SJCRH30 (cell line): ENCODE results near the gene NFS1. TPM values are rescaled to one million over a fixed set of nuclear protein-coding genes. Genes with fewer than 3 reads are reported as not detected.

Source experiments
- total RNA-seq: library from RNA; depleted of rRNA; stranded (reverse); fragments of >200 nt; shearing (Covaris generic); gene quantifications from 2 replicates; pipeline ENCODE4 v1.2.3, GENCODE V29; 2014; rRNA removed

The NFS1 gene
- total RNA-seq, 1 experiment from 2014 or later = 27.6 TPM

Other genes starting within 250 kb of the NFS1 start
- 37.3 and 39.9 TPM in 2 replicates for gene CEP250, start 243.8 kb downstream of the NFS1 start, total RNA-seq
- gene C20orf173, start 169.7 kb downstream of the NFS1 start, total RNA-seq = not detected in 2 replicates
- 244 and 261 TPM in 2 replicates for gene ERGIC3, start 157.3 kb downstream of the NFS1 start, total RNA-seq
- gene SPAG4, start 83.5 kb downstream of the NFS1 start, total RNA-seq = 3.5 and 4.3 TPM in 2 replicates
- 276 and 297 TPM in 2 replicates for gene CPNE1, start 34.5 kb downstream of the NFS1 start, total RNA-seq
- gene RBM12, start 34.5 kb downstream of the NFS1 start, total RNA-seq = 137 and 142 TPM in 2 replicates
- gene ROMO1, start 53 bp upstream of the NFS1 start, total RNA-seq = 282 and 419 TPM in 2 replicates
- gene RBM39, start 42.9 kb upstream of the NFS1 start, total RNA-seq = 423 and 517 TPM in 2 replicates
- gene PHF20, start 72.7 kb upstream of the NFS1 start, total RNA-seq = 59.0 and 72.2 TPM in 2 replicates